HG03060 (cell line): ENCODE results near the gene ZNF727.
"Not testable (repeated sequence)": the region's sequence is repeated elsewhere in the genome, so short reads cannot be mapped to it uniquely, and the experiment has no call there.

Experiments
- ATAC-seq: cut with Tn5 transposase; IDR thresholded peaks from one replicate; pipeline ENCODE4 v1.9.1; 2021; ENCODE audit warnings: low read depth, moderate number of reproducible peaks; ENCODE audit not compliant: unreplicated experiment

Gene ZNF727

DNA sequence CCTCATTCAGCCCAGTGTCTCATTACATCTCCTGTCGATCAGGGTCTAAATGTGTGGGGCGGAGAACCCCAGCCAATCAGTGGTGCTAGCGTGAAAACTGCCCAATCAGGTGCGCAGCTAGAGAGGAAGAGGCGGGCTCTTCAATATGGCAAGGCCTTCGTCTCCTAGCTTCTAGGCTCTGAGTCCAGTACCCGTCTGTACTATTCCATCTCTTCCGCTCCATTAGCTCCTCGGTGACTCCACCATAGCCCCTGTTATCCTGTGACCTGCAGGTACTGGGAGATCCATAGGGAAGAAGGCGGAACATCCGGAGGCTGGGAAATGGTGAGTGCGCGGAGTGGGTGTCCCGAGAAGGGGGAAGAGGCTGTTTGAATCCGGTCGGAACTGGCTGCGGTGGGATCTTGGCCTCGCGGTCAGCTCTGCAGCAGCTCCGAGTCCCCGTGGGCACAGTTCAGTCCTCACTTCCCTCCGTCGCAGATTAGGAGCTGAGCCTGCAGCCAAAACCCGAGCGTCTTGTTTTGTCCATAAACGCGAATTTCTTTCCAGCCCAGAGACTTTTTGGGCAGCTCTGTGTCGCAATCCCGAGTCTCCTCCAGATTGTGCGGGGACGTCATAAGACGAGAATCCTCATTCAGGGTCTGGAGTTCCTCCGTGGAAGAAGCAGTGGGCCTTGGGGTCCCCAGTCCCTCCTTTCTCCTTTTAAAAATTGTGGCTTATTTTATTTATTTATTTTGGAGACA is at the start of gene ZNF727:
TSS of gene ZNF727 (plus strand) at position 134 of the 740 bp plus-strand sequence. CDS start at position 322, 188 bp downstream.
- ATAC-seq: no peak

DNA sequence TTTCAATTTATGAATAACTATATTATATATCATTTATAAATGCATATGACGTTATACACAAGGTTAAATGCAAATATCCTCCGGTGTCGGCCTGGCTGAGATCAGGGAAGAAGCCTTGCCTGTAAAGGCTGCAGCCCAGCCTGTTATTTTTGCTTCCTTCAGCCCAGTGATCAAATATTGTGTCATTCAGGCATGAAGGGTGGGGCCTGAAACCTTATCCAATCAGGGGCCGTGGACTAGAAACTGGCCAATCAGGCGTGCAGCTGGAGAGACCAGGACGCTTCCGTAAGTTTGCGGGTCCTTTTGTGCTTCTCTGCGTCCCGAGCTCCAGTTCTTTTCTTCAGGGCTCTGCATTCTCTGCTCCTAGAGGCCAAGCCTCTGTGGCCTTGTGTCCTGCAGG is 46.7 kb upstream of the ZNF727 start, which contains the start of gene ZNF722:
TSS of gene ZNF722 (plus strand) at position 301 of the 400 bp plus-strand sequence. CDS start 113 bp downstream, outside the sequence.
- ATAC-seq: no peak

DNA sequence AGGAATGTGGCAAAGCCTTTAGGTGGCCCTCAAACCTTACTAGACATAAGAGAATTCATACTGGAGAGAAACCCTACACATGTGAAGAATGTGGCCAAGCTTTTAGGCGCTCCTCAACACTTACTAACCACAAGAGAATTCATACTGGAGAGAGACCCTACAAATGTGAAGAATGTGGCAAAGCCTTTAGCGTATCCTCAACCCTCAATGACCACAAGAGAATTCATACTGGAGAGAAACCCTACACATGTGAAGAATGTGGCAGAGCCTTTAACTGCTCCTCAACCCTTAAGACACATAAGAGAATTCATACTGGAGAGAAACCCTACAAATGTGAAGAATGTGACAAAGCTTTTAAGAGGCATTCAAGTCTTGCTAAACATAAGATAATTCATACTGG is 29.7 kb upstream of the ZNF727 start:
- not testable (repeated sequence) for ATAC-seq

DNA sequence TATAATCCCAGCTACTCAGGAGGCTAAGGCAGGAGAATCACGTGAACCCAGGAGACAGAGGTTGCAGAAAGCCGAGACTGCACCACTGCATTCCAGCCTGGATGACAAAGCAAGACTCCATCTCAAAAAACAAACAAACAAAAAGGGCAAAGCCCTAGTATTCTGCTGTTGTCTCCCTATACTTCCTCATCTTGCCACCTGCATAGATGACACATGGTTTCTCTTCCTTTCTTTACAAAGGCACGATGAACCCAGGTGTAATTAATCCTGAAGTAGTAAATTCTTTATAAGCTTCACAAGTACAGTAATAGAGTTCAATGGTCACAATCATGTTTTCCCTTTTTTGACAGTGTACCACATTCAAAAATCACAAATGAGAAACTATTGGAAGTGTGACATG is 9.8 kb upstream of the ZNF727 start:
- ATAC-seq: no peak

DNA sequence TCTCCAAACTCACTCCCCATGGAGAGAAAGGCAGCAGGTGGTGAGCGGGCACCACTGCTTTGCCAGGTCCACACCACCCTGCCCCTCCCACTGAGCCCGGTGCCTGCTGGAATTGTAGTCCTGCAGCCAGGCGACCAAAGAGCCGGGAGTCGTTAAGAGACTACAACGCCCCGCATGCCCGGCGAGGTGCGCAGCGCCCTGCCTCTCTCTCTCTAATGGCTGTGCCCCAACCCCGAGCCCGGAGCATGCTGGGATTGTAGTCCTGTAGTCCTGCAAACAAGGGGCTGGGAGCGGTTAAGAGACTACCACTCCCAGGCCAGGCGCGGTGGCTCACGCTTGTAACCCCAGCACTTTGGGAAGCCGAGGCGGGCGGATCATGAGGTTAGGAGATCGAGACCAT is 8.1 kb upstream of the ZNF727 start:
- ATAC-seq: no peak

DNA sequence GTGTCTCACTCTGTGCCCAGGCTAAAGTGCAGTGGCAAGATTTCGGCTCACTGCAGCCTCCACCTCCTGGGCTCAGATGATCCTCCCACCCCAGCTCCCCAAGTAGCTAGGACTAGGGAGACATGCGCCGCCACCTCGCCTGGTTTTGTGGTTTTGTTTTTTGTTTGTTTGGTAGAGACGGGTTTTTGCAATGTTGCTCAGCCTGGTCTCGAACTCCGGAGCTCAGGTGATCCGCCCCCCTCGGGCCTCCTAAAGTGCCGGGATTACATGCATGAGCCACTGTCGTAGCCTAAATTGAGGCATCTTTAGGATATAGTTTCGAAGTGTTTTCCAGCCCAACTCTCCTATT is 781 bp downstream of the ZNF727 start:
- ATAC-seq: no peak

DNA sequence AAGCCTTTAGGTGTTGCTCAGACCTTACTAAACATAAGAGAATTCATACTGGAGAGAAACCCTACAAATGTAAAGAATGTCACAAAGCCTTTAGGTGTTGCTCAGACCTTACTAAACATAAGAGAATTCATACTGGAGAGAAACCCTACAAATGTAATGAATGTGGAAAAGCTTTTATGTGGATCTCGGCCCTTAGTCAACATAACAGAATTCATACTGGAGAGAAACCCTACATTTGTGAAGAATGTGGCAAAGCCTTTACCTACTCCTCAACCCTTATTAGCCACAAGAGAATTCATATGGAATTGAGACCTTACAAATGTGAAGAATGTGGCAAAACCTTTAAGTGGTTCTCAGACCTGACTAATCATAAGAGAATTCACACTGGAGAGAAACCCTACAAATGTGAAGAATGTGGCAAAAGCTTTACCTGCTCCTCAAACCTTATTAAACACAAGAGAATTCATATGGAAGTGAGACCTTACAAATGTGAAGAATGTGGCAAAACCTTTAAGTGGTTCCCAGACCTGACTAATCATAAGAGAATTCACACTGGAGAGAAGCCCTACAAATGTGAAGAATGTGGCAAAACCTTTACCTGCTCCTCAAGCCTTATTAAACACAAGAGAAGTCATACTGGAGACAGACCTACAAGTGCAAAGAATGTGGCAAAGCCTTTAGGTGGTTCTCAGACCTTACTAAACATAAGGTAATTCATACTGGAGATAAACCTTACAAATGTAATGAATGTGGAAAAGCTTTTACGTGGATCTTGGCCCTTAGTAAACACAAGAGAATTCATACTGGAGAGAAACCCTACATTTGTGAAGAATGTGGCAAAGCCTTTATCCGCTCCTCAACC is 32.8 kb downstream of the ZNF727 start:
- not testable (repeated sequence) for ATAC-seq

DNA sequence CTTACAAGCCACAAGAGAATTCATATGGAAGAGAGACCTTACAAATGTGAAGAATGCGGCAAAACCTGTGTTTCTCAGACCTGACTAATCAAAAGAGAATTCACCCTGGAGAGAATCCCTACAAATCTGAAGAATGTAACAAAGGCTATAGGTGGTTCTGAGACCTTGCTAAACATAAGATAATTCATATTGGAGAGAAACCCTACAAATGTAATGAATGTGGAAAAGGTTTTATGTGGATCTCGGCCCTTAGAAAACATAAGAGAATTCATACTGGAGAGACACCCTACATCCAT is 33.4 kb downstream of the ZNF727 start:
- ATAC-seq: no peak

DNA sequence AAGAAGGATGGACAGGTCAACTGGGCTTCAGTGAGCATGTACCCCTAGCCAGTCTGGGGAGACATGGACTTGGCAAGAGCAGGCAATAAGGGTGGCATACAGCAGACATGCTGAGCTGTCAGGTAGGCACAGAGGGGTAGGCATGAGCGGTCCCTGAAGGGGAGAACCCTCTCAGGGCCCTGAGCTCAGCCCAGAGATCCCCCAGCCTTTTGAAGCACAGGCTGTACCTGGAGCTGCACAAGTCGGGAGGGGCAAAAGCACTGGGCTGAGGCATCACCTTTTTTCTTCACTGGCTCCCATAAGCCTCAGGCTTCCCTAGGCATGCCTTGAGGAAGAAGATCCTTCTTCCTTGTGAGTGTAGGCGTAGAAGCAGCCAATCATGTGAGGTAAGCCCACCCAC is 42.3 kb downstream of the ZNF727 start:
- ATAC-seq: no peak

DNA sequence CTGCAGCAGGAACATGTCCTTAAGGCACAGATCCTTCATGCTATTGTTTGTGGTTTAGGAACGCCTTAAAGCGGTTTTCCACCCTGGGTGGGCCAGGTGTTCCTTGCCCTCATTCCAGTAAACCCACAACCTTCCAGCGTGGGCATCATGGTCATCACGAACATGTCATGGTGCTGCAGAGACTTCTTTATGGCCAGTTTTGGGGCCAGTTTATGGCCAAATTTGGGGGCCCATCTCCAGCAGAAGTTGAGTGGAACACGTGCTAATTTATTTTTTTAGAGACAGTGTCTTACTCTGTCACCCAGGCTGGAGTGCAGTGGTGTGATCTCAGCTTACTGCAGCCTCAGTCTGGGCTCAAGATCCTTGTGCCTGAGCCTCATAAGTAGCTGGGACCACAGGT is 43.6 kb downstream of the ZNF727 start:
- ATAC-seq: not testable (repeated sequence)
